OCI-LY1 (cell line): Measurements from ENCODE around the gene ARL3.

Experiments used
- H2AFZ ChIP-seq: fragments of 200-600 bp; sonication (generic), shearing (Covaris generic); 2 replicates; pipeline ENCODE4 v1.6.0; 2014; ENCODE audit warnings: antibody characterized with exemption, mild to moderate bottlenecking, low read length
- H3F3A ChIP-seq: fragments of 200-600 bp; sonication (generic), shearing (Covaris generic); 2 replicates; pipeline ENCODE4 v1.6.0; 2014; ENCODE audit warnings: mild to moderate bottlenecking, antibody characterized with exemption, low read length, moderate library complexity; ENCODE audit not compliant: insufficient read depth
- H3K27ac ChIP-seq: fragments of 200-600 bp; sonication (generic); 2 replicates; pipeline ENCODE4 v1.5.1; 2014; ENCODE audit warnings: low read length, mixed run types, mild to moderate bottlenecking, low read depth; ENCODE audit not compliant: poor library complexity, severe bottlenecking
- H3K27me3 ChIP-seq: fragments of 200-600 bp; sonication (generic); 2 replicates; pipeline ENCODE4 v1.6.0; 2014; ENCODE audit warnings: antibody characterized with exemption, mild to moderate bottlenecking, low read length, moderate library complexity; ENCODE audit not compliant: insufficient read depth
- H3K36me3 ChIP-seq: fragments of 200-600 bp; sonication (generic); 2 replicates; pipeline ENCODE4 v1.6.1; 2014; ENCODE audit warnings: mild to moderate bottlenecking, antibody characterized with exemption, low read length, moderate library complexity, mixed read lengths; ENCODE audit not compliant: insufficient read depth
- H3K4me1 ChIP-seq: fragments of 200-600 bp; sonication (generic); 2 replicates; pipeline ENCODE4 v1.5.1; 2014; ENCODE audit warnings: mild to moderate bottlenecking, low read length, moderate library complexity; ENCODE audit not compliant: insufficient read depth, severe bottlenecking
- H3K4me2 ChIP-seq: fragments of 200-600 bp; sonication (generic), shearing (Covaris generic); 2 replicates; pipeline ENCODE4 v1.6.1; 2014; ENCODE audit warnings: low read length
- H3K4me3 ChIP-seq: fragments of 200-600 bp; sonication (generic); 2 replicates; pipeline ENCODE4 v1.5.1; 2014; ENCODE audit warnings: low read length, low read depth, mild to moderate bottlenecking, mixed read lengths; ENCODE audit not compliant: poor library complexity, severe bottlenecking
- H3K79me2 ChIP-seq: fragments of 200-600 bp; shearing (Covaris generic); 2 replicates; pipeline ENCODE4 v1.6.1; 2016; ENCODE audit warnings: mixed run types, low read length, mixed read lengths; ENCODE audit not compliant: insufficient read depth
- H3K9ac ChIP-seq: fragments of 200-600 bp; sonication (generic), shearing (Covaris generic); 2 replicates; pipeline ENCODE4 v1.6.1; 2014; ENCODE audit warnings: mild to moderate bottlenecking, low read length, mixed read lengths
- H3K9me2 ChIP-seq: fragments of 200-600 bp; sonication (generic), shearing (Covaris generic); 2 replicates; pipeline ENCODE4 v1.6.1; 2014; ENCODE audit warnings: low read depth, mild to moderate bottlenecking, low read length, mixed read lengths
- H3K9me3 ChIP-seq: fragments of 200-600 bp; shearing (Covaris generic); 2 replicates; pipeline ENCODE4 v1.6.1; 2014; ENCODE audit warnings: low read length, mixed read lengths
- H4K20me1 ChIP-seq: fragments of 200-600 bp; sonication (generic), shearing (Covaris generic); 2 replicates; pipeline ENCODE4 v1.6.0; 2016; ENCODE audit warnings: mild to moderate bottlenecking, low read length; ENCODE audit not compliant: insufficient read depth
- CTCF ChIP-seq: fragments of 200-600 bp; sonication (generic), shearing (Covaris generic); IDR thresholded peaks from 2 replicates; pipeline ENCODE4 v1.5.1; 2017; ENCODE audit warnings: mild to moderate bottlenecking, antibody characterized with exemption, low read length, moderate library complexity, mixed read lengths
- EZH2 ChIP-seq: fragments of 200-600 bp; sonication (generic), shearing (Covaris generic); IDR thresholded peaks from 2 replicates; pipeline ENCODE4 v1.8.0; 2017; ENCODE audit warnings: borderline replicate concordance, mixed run types, mild to moderate bottlenecking, antibody characterized with exemption, low read length, moderate library complexity, mixed read lengths

The ARL3 gene

GRCh38 chr10:102635377-102635776 lies 78.8 kb downstream of the ARL3 start:
- TF ChIP-seq CTCF (no peak), EZH2 (no peak)
- Histone ChIP-seq H3K9me2 (no peaks in the 10 kb centered on the region), H3K27ac (no peak overlapping the region), H3K9ac (no peak overlapping the region), H3K4me1 (peaks cover 9% of the 10 kb centered on the region), H3K27me3 (no peaks in the 10 kb centered on the region), H3K4me3 (no peak overlapping the region), H3K4me2 (no peak overlapping the region), H3K36me3 (no peaks in the 10 kb centered on the region), H3F3A (no peaks in the 10 kb centered on the region), H4K20me1 (no peaks in the 10 kb centered on the region), H3K79me2 (no peaks in the 10 kb centered on the region), H2AFZ (no peak overlapping the region), H3K9me3 (no peaks in the 10 kb centered on the region)

- Histone ChIP-seq H3K4me1 (peaks cover 9% of the 10 kb centered on the region), H3K27me3 (no peaks in the 10 kb centered on the region), H3K9me2 (no peaks in the 10 kb centered on the region), H3K4me3 (no peak overlapping the region), H3K4me2 (no peak overlapping the region), H3K9me3 (no peaks in the 10 kb centered on the region), H3K36me3 (no peaks in the 10 kb centered on the region), H3K9ac (no peak overlapping the region), H3F3A (no peaks in the 10 kb centered on the region), H2AFZ (no peak overlapping the region), H4K20me1 (no peaks in the 10 kb centered on the region), H3K27ac (no peak overlapping the region), H3K79me2 (no peaks in the 10 kb centered on the region)
- TF ChIP-seq CTCF = no peak
- no peak for TF ChIP-seq EZH2
These were observed 79.5 kb downstream of the ARL3 start for GRCh38 chr10:102634686-102635085.

GRCh38 chr10:102633848-102634247 lies 80.3 kb downstream of the ARL3 start:
- H3K9me2 ChIP-seq = no peaks in the 10 kb centered on the region
- no peak overlapping the region for H3K4me2 ChIP-seq
- peaks cover 9% of the 10 kb centered on the region for H3K4me1 ChIP-seq
- H3F3A ChIP-seq = no peaks in the 10 kb centered on the region
- H3K9ac ChIP-seq = no peak overlapping the region
- no peak overlapping the region for H3K27ac ChIP-seq
- no peaks in the 10 kb centered on the region for H3K79me2 ChIP-seq
- no peaks in the 10 kb centered on the region for H3K36me3 ChIP-seq
- no peak overlapping the region for H3K4me3 ChIP-seq
- H2AFZ ChIP-seq = no peak overlapping the region
- no peaks in the 10 kb centered on the region for H3K27me3 ChIP-seq
- TF ChIP-seq EZH2 (no peak), CTCF (no peak)
- no peaks in the 10 kb centered on the region for H3K9me3 ChIP-seq
- H4K20me1 ChIP-seq = no peaks in the 10 kb centered on the region
